KMS-11 (cell line): Measurements from ENCODE around the gene ADAMTS20.

Experiments used
- H2AFZ ChIP-seq: fragments of 200-600 bp; sonication (generic); 2 replicates; pipeline ENCODE4 v1.6.1; 2016; ENCODE audit warnings: antibody characterized with exemption, mixed run types, low read depth
- H3K27ac ChIP-seq: fragments of 200-600 bp; sonication (generic); 2 replicates; pipeline ENCODE4 v1.6.1; 2016; ENCODE audit warnings: mild to moderate bottlenecking, mixed run types
- H3K27me3 ChIP-seq: fragments of 200-600 bp; sonication (generic); 2 replicates; pipeline ENCODE4 v1.6.1; 2017; ENCODE audit warnings: mild to moderate bottlenecking, low read depth, mixed run types, moderate library complexity; ENCODE audit not compliant: insufficient read depth
- H3K36me3 ChIP-seq: fragments of 200-600 bp; sonication (generic); 2 replicates; pipeline ENCODE4 v1.6.1; 2017; ENCODE audit warnings: mild to moderate bottlenecking, mixed run types; ENCODE audit not compliant: insufficient read depth
- H3K4me1 ChIP-seq: fragments of 200-600 bp; sonication (generic); 2 replicates; pipeline ENCODE4 v1.6.1; 2016; ENCODE audit warnings: mild to moderate bottlenecking, low read depth, mixed run types; ENCODE audit not compliant: poor library complexity, severe bottlenecking
- H3K4me2 ChIP-seq: fragments of 200-600 bp; sonication (generic); 2 replicates; pipeline ENCODE4 v1.7.0; 2016; ENCODE audit warnings: mild to moderate bottlenecking, mixed run types
- H3K4me3 ChIP-seq: fragments of 200-600 bp; sonication (generic); IDR thresholded peaks from 2 replicates; pipeline ENCODE4 v1.6.1; 2017; ENCODE audit warnings: low read depth, low read length, mixed read lengths; ENCODE audit not compliant: insufficient read depth
- H3K79me2 ChIP-seq: fragments of 200-600 bp; sonication (generic); 2 replicates; pipeline ENCODE4 v1.6.1; 2016; ENCODE audit warnings: low read depth, mixed run types; ENCODE audit not compliant: insufficient read depth
- H3K9ac ChIP-seq: fragments of 200-600 bp; sonication (generic); 2 replicates; pipeline ENCODE4 v1.6.1; 2016; ENCODE audit warnings: mild to moderate bottlenecking, mixed run types
- H4K20me1 ChIP-seq: fragments of 200-600 bp; sonication (generic); 2 replicates; pipeline ENCODE4 v1.6.1; 2016; ENCODE audit warnings: mild to moderate bottlenecking, mixed run types; ENCODE audit not compliant: insufficient read depth
- TF ChIP-seq, protein P1 (sequence below): fragments of 200-600 bp; sonication (generic); conservative IDR thresholded peaks from 2 replicates; pipeline ENCODE4 v1.6.1; 2017; ENCODE audit warnings: low read depth, mild to moderate bottlenecking, antibody characterized with exemption, low read length, moderate library complexity, mixed read lengths

The ADAMTS20 gene

DNA sequence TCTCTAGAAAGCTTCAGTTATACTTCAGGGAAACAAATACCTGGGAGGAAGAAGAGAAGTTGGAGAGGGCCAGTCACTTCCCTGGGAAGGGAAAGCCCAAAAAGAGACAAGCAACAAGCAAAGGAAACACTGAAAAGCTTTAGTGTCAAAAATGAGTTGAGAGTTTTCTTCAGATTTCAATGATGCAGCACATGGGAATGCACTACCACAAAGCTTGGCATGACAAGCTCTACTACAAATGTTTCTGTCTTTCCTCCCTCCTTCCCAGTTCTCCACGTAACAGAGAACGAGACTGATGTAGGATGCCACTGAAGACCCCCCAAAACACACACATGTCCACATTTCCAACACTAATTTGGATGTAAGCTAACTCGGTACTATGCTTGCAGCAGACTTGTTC, 26.8 kb upstream of the ADAMTS20 start:
- H3K9ac ChIP-seq = no peak overlapping the region
- no peak overlapping the region for H3K4me3 ChIP-seq

GRCh38 chr12:43577381-43577780, 25.4 kb upstream of the ADAMTS20 start:
- no peak overlapping the region for H3K9ac ChIP-seq
- no peaks in the 10 kb centered on the region for H3K36me3 ChIP-seq

More for the DNA sequence above, 26.8 kb upstream of the ADAMTS20 start:
- Histone ChIP-seq H3K4me2 (no peak overlapping the region), H3K36me3 (no peaks in the 10 kb centered on the region), H4K20me1 (no peaks in the 10 kb centered on the region), H3K79me2 (no peaks in the 10 kb centered on the region), H3K27me3 (no peaks in the 10 kb centered on the region), H2AFZ (no peak overlapping the region), H3K27ac (no peak overlapping the region), H3K4me1 (no peaks in the 10 kb centered on the region)
- TF ChIP-seq, protein P1, sequence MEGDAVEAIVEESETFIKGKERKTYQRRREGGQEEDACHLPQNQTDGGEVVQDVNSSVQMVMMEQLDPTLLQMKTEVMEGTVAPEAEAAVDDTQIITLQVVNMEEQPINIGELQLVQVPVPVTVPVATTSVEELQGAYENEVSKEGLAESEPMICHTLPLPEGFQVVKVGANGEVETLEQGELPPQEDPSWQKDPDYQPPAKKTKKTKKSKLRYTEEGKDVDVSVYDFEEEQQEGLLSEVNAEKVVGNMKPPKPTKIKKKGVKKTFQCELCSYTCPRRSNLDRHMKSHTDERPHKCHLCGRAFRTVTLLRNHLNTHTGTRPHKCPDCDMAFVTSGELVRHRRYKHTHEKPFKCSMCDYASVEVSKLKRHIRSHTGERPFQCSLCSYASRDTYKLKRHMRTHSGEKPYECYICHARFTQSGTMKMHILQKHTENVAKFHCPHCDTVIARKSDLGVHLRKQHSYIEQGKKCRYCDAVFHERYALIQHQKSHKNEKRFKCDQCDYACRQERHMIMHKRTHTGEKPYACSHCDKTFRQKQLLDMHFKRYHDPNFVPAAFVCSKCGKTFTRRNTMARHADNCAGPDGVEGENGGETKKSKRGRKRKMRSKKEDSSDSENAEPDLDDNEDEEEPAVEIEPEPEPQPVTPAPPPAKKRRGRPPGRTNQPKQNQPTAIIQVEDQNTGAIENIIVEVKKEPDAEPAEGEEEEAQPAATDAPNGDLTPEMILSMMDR = no peak

GRCh38 chr12:43576162-43576561, 24.2 kb upstream of the ADAMTS20 start:
- no peak overlapping the region for H2AFZ ChIP-seq
- H3K27me3 ChIP-seq = no peaks in the 10 kb centered on the region
- no peak overlapping the region for H3K4me2 ChIP-seq
- TF ChIP-seq, protein P1 = no peak
- no peaks in the 10 kb centered on the region for H3K79me2 ChIP-seq
- no peaks in the 10 kb centered on the region for H4K20me1 ChIP-seq
- H3K27ac ChIP-seq = no peak overlapping the region
- H3K4me3 ChIP-seq = no peak overlapping the region
- no peaks in the 10 kb centered on the region for H3K36me3 ChIP-seq
- no peak overlapping the region for H3K9ac ChIP-seq
- no peaks in the 10 kb centered on the region for H3K4me1 ChIP-seq

More at GRCh38 chr12:43577381-43577780, 25.4 kb upstream of the ADAMTS20 start:
- no peak overlapping the region for H3K4me2 ChIP-seq
- no peaks in the 10 kb centered on the region for H3K79me2 ChIP-seq
- H3K4me3 ChIP-seq = no peak overlapping the region
- H3K27me3 ChIP-seq = no peaks in the 10 kb centered on the region
- no peak overlapping the region for H3K27ac ChIP-seq
- no peaks in the 10 kb centered on the region for H3K4me1 ChIP-seq
- TF ChIP-seq, protein P1 = no peak
- H4K20me1 ChIP-seq = no peaks in the 10 kb centered on the region
- no peak overlapping the region for H2AFZ ChIP-seq

GRCh38 chr12:43571885-43572284, 19.9 kb upstream of the ADAMTS20 start:
- Histone ChIP-seq H3K4me2 (no peak overlapping the region), H2AFZ (no peak overlapping the region), H3K79me2 (no peaks in the 10 kb centered on the region), H3K4me3 (no peak overlapping the region), H3K36me3 (no peaks in the 10 kb centered on the region), H4K20me1 (no peaks in the 10 kb centered on the region), H3K9ac (no peak overlapping the region), H3K4me1 (no peaks in the 10 kb centered on the region), H3K27me3 (no peaks in the 10 kb centered on the region), H3K27ac (no peak overlapping the region)
- TF ChIP-seq, protein P1 = no peak
